HepG2 (cell line): Measurements from ENCODE around the gene ADAD1. TPM values are rescaled to one million over a fixed set of nuclear protein-coding genes. Genes with fewer than 3 reads are reported as not detected.

Experiments used
- ATAC-seq: fragments of 200-7000 bp; cut with Tn5 transposase; 3 replicates; pipeline ENCODE4 v1.9.1; 2020; ENCODE audit warnings: mild to moderate bottlenecking, moderate library complexity
- BruUV-seq: library from RNA; stranded (reverse); fragments of 400-500 nt; replicated peaks from 2 replicates; lab custom pipeline; 2021; lab: Mats Ljungman, UMichigan
- CTCF ChIA-PET: fragments of 300-600 bp; formaldehyde crosslinking; extraction: SDS; loops from one replicate; lab custom pipeline; 2021; ENCODE audit warnings: low total read pairs, inconsistent platforms, low intra/inter-chr PET ratio; lab: Yijun Ruan, JAX
- POLR2A ChIA-PET: fragments of 350-600 bp; sonication (Branson Sonifier 250); formaldehyde crosslinking; loops from one replicate; lab custom pipeline; 2020; ENCODE audit warnings: antibody characterized with exemption, inconsistent platforms; lab: Yijun Ruan, JAX
- DNase-seq: peaks from one replicate; pipeline ENCODE4 v3.0.0-alpha.2; 2015; ENCODE audit warnings: low spot score
- FAIRE-seq: peaks from 3 replicates; lab custom pipeline; 2011; peaks lifted over from hg19 to GRCh38; lab: Jason Lieb, UNC
- H2AFZ ChIP-seq: one replicate; pipeline ENCODE4 v1.6.1; 2011; ENCODE audit warnings: low read length, inconsistent platforms
- H3K27ac ChIP-seq: fragments of 300-600 bp; 3 replicates; pipeline ENCODE4 v1.8.0; 2011; ENCODE audit warnings: mixed run types, mild to moderate bottlenecking, mixed read lengths, low read length, inconsistent platforms; ENCODE audit not compliant: insufficient read depth; ENCODE audit errors: extremely low read length
- H3K27me3 ChIP-seq, 2 experiments: fragments of 200-600 bp in 1 of 2; 2 replicates in 1 of 2; 3 replicates in 1 of 2; pipeline versions ENCODE4 v1.6.0 to v1.8.0; 2011; ENCODE audit warnings: low read length in 2 of 2, mild to moderate bottlenecking in 2 of 2, moderate library complexity in 2 of 2, inconsistent platforms in 1 of 2; ENCODE audit not compliant: insufficient read depth in 2 of 2, control insufficient read depth in 1 of 2
- H3K36me3 ChIP-seq, 2 experiments: fragments of 200-600 bp in 1 of 2; replicated peaks in 1 of 2; 2 replicates in 1 of 2; 3 replicates in 1 of 2; pipeline versions ENCODE4 v1.5.1 to v1.8.0; 2011; ENCODE audit warnings: low read length in 2 of 2, inconsistent platforms in 1 of 2; ENCODE audit not compliant: insufficient read depth in 2 of 2, control insufficient read depth in 1 of 2
- H3K4me1 ChIP-seq: 2 replicates; pipeline ENCODE4 v1.5.1; 2012; ENCODE audit warnings: low read length, inconsistent platforms; ENCODE audit not compliant: insufficient read depth
- H3K4me2 ChIP-seq: 2 replicates; pipeline ENCODE4 v1.6.0; 2011; ENCODE audit warnings: low read depth, low read length, inconsistent platforms
- H3K4me3 ChIP-seq, 3 experiments: fragments of 200-600 bp in 1 of 3; sonication (generic), shearing (Covaris generic) in 1 of 3; replicated peaks in 1 of 3; 2 replicates each; pipeline ENCODE4 v1.5.1; 2011 to 2016; ENCODE audit warnings: low read length in 3 of 3, inconsistent platforms in 2 of 3, low read depth in 2 of 3, mild to moderate bottlenecking in 2 of 3, control low read depth in 1 of 3, mixed read lengths in 1 of 3; ENCODE audit not compliant: insufficient read depth in 1 of 3
- H3K79me2 ChIP-seq: one replicate; pipeline ENCODE4 v1.6.1; 2011; ENCODE audit warnings: low read length, inconsistent platforms; ENCODE audit not compliant: insufficient read depth
- H3K9ac ChIP-seq: 2 replicates; pipeline ENCODE4 v1.6.0; 2011; ENCODE audit warnings: mild to moderate bottlenecking, low read depth, low read length, inconsistent platforms; ENCODE audit not compliant: insufficient read depth
- H3K9me3 ChIP-seq: 2 replicates; pipeline ENCODE4 v1.5.1; 2012; ENCODE audit warnings: mild to moderate bottlenecking, low read length
- H4K20me1 ChIP-seq: 2 replicates; pipeline ENCODE4 v1.6.0; 2011; ENCODE audit warnings: inconsistent platforms, mild to moderate bottlenecking, low read length, moderate library complexity; ENCODE audit not compliant: insufficient read depth
- EED ChIP-seq: sonication (generic); formaldehyde crosslinking; IDR thresholded peaks from 2 replicates; pipeline ENCODE4 v1.5.0; 2020; ENCODE audit warnings: mild to moderate bottlenecking, missing genetic modification reagents
- FUBP1 ChIP-seq: sonication (generic); formaldehyde crosslinking; IDR thresholded peaks from 2 replicates; pipeline ENCODE4 v1.5.1; 2020; ENCODE audit warnings: missing genetic modification reagents, mild to moderate bottlenecking, borderline replicate concordance
- RXRB ChIP-seq: IDR thresholded peaks from 2 replicates; pipeline ENCODE4 v1.6.1; 2016; ENCODE audit warnings: borderline replicate concordance, missing genetic modification reagents, missing compliant biosample characterization
- SMAD3 ChIP-seq: sonication (generic); formaldehyde crosslinking; IDR thresholded peaks from 2 replicates; pipeline ENCODE4 v1.4.0; 2020; ENCODE audit warnings: missing genetic modification reagents
- SMAD9 ChIP-seq: sonication (generic); formaldehyde crosslinking; IDR thresholded peaks from 2 replicates; pipeline ENCODE4 v1.5.1; 2020; ENCODE audit warnings: mild to moderate bottlenecking, missing genetic modification reagents
- SP4 ChIP-seq: sonication (generic); formaldehyde crosslinking; IDR thresholded peaks from 2 replicates; pipeline ENCODE4 v1.8.1; 2023; ENCODE audit warnings: mild to moderate bottlenecking, missing genetic modification reagents
- SUZ12 ChIP-seq: fragments of 150-350 bp; IDR thresholded peaks from 2 replicates; pipeline ENCODE4 v1.6.1; 2014; ENCODE audit warnings: low read depth, low read length
- TOPORS ChIP-seq: sonication (generic); formaldehyde crosslinking; IDR thresholded peaks from 2 replicates; pipeline ENCODE4 v1.8.0; 2023; ENCODE audit warnings: mild to moderate bottlenecking, missing genetic modification reagents
- USF2 ChIP-seq, 2 experiments: sonication (generic) in 1 of 2; formaldehyde crosslinking in 1 of 2; IDR thresholded peaks; 2 replicates each; pipeline versions ENCODE4 v1.5.1 to v1.6.1; 2011 to 2020; ENCODE audit warnings: borderline replicate concordance in 1 of 2, low read depth in 1 of 2, low read length in 1 of 2, mild to moderate bottlenecking in 1 of 2, missing genetic modification reagents in 1 of 2, moderate library complexity in 1 of 2
- ZNF143 ChIP-seq: sonication (generic); formaldehyde crosslinking; IDR thresholded peaks from 2 replicates; pipeline ENCODE4 v1.4.0; 2020; ENCODE audit warnings: missing genetic modification reagents
- ZNF180 ChIP-seq: sonication (generic); formaldehyde crosslinking; IDR thresholded peaks from 2 replicates; pipeline ENCODE4 v1.4.0; 2020; ENCODE audit warnings: low read depth, missing genetic modification reagents, borderline replicate concordance
- ZNF230 ChIP-seq: sonication (generic); formaldehyde crosslinking; IDR thresholded peaks from 2 replicates; pipeline ENCODE4 v1.4.0; 2020; ENCODE audit warnings: mild to moderate bottlenecking, missing genetic modification reagents
- ZNF605 ChIP-seq: sonication (generic); formaldehyde crosslinking; IDR thresholded peaks from 2 replicates; pipeline ENCODE4 v1.8.0; 2022; ENCODE audit warnings: mild to moderate bottlenecking, missing genetic modification reagents
- ZNF644 ChIP-seq: IDR thresholded peaks from 2 replicates; pipeline ENCODE4 v1.6.1; 2016; ENCODE audit warnings: low read depth
- ZSCAN12 ChIP-seq: sonication (generic); formaldehyde crosslinking; IDR thresholded peaks from 2 replicates; pipeline ENCODE4 v1.9.0; 2021; ENCODE audit warnings: mild to moderate bottlenecking, missing genetic modification reagents
- WGBS: methylation state at CpG from one replicate; pipeline ENCODE4 v1.1.6; 2017; ENCODE audit warnings: low lambda C conversion rate; 5-methylcytosine and 5-hydroxymethylcytosine counted together
- in situ Hi-C: cut with HindIII; loops from 2 replicates; pipeline ENCODE4 v1.10.0; 2017; ENCODE audit warnings: low pct_unique_long_range_greater_than_20kb; ENCODE audit not compliant: extremely low pct_ligation_motif_present
- intact Hi-C: fragments of 100-400 bp; cut with micrococcal nuclease; formaldehyde crosslinking; loops from one replicate; pipeline ENCODE4 v1.10.0; 2022; ENCODE audit not compliant: unreplicated experiment
- polyA plus RNA-seq, 8 experiments: library from polyadenylated mRNA; depleted of rRNA in 3 of 8; stranded (reverse) in 7 of 8; unstranded in 1 of 8; fragments of >200 nt; fragmentation: Illumina TruSeq in 4 of 8; extraction: Trizol in 4 of 8; gene quantifications; 2 replicates each; pipeline versions ENCODE4 v1.2.1 to v1.2.3, GENCODE V29; 2011 to 2016; ENCODE audit warnings: low read depth in 4 of 8, missing spikeins in 1 of 8, mixed read lengths in 1 of 8; ENCODE audit not compliant: insufficient read depth in 1 of 8
- total RNA-seq, 5 experiments: library from RNA; depleted of rRNA; stranded (reverse); fragments of >200 nt; fragmentation: Illumina TruSeq; extraction: Trizol; gene quantifications; 2 replicates each; pipeline ENCODE4 v1.2.3, GENCODE V29; 2016; ENCODE audit warnings: low read depth in 1 of 5
- TF ChIP-seq, protein P1 (sequence below): sonication (generic); formaldehyde crosslinking; IDR thresholded peaks from 2 replicates; pipeline ENCODE4 v1.5.1; 2020; ENCODE audit warnings: missing genetic modification reagents, mild to moderate bottlenecking, borderline replicate concordance
- TF ChIP-seq, protein P2 (sequence below): sonication (generic); formaldehyde crosslinking; IDR thresholded peaks from 2 replicates; pipeline ENCODE4 v1.8.0; 2022; ENCODE audit warnings: mild to moderate bottlenecking, missing genetic modification reagents, moderate library complexity

The ADAD1 gene
- total and polyA plus RNA-seq, 2 of the 13 experiments (the other 11 are each of a cell fraction or from before 2014, with no cell fraction given) = not detected

GRCh38 chr4:122377352-122377751 lies 1.5 kb upstream of the ADAD1 start (continued):
- TF ChIP-seq USF2 (IDR thresholded peaks at IDR 0.05; ENCODE audit: low read depth, low read length) = peak; percentile 47
- TF ChIP-seq USF2 (CRISPR knock-in tag; IDR thresholded peaks at IDR 0.05; ENCODE audit: borderline replicate concordance) = no peak

DNA sequence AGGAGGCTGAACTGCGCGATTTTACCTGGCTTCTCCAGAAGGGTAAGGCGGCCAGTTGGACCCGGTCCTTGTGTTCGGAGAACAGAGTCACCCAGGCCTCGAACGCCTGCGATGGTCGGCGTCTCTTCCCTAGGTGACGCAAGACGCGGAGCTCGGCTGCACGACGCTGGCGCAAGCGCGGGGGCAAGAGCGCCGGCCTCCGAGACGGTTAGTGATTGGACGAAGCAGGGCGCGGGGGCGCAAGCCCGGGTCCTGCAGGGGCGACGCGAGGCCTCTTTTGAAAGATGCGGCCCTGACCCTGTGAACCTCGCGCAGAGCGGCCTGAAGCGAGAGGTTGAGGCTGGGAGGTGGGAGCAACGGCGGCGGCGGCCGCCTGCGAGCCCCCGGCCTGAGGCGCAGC lies 428 bp downstream of the ADAD1 start:
- Histone ChIP-seq H3K27ac (no peak overlapping the region), H3K36me3 (no peaks in the 10 kb centered on the region), H4K20me1 (no peaks in the 10 kb centered on the region), H3K9ac (no peak overlapping the region), H3K9me3 (no peaks in the 10 kb centered on the region), H3K27me3 (no peaks in the 10 kb centered on the region; a peak in 1 of 5 replicates), H3K79me2 (no peaks in the 10 kb centered on the region), H2AFZ (no peak overlapping the region), H3K4me2 (no peak overlapping the region), H3K4me1 (no peaks in the 10 kb centered on the region; the same call in 1 of the 2 replicates), H3K4me3 (no peak overlapping the region)
- FAIRE-seq (no peak), ATAC-seq (no peak), DNase-seq (no peak)
- intact Hi-C loops = no loop called here
- CTCF ChIA-PET = no interaction called here
- BruUV-seq = no TSS peak
- in situ Hi-C loops = no loop called here
- POLR2A ChIA-PET = no interaction called here
- WGBS = 92% methylated on average over 36 of the region's 44 CpGs
- no peak for TF ChIP-seq ZNF230 (CRISPR knock-in tag)
- no peak for TF ChIP-seq ZSCAN12
- TF ChIP-seq TOPORS = no peak
- no peak for TF ChIP-seq SUZ12
- no peak for TF ChIP-seq ZNF605 (CRISPR knock-in tag)
- no peak for TF ChIP-seq RXRB (CRISPR knock-in tag)
- TF ChIP-seq, protein P1, sequence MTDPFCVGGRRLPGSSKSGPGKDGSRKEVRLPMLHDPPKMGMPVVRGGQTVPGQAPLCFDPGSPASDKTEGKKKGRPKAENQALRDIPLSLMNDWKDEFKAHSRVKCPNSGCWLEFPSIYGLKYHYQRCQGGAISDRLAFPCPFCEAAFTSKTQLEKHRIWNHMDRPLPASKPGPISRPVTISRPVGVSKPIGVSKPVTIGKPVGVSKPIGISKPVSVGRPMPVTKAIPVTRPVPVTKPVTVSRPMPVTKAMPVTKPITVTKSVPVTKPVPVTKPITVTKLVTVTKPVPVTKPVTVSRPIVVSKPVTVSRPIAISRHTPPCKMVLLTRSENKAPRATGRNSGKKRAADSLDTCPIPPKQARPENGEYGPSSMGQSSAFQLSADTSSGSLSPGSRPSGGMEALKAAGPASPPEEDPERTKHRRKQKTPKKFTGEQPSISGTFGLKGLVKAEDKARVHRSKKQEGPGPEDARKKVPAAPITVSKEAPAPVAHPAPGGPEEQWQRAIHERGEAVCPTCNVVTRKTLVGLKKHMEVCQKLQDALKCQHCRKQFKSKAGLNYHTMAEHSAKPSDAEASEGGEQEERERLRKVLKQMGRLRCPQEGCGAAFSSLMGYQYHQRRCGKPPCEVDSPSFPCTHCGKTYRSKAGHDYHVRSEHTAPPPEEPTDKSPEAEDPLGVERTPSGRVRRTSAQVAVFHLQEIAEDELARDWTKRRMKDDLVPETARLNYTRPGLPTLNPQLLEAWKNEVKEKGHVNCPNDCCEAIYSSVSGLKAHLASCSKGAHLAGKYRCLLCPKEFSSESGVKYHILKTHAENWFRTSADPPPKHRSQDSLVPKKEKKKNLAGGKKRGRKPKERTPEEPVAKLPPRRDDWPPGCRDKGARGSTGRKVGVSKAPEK (CRISPR knock-in tag) = no peak
- TF ChIP-seq FUBP1 (CRISPR knock-in tag) = no peak
- TF ChIP-seq EED (CRISPR knock-in tag) = no peak
- no peak for TF ChIP-seq ZNF180
- no peak for TF ChIP-seq ZNF143 (CRISPR knock-in tag)
- no peak for TF ChIP-seq SMAD9 (CRISPR knock-in tag)
- TF ChIP-seq, protein P2, sequence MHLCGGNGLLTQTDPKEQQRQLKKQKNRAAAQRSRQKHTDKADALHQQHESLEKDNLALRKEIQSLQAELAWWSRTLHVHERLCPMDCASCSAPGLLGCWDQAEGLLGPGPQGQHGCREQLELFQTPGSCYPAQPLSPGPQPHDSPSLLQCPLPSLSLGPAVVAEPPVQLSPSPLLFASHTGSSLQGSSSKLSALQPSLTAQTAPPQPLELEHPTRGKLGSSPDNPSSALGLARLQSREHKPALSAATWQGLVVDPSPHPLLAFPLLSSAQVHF (CRISPR knock-in tag) = no peak
- TF ChIP-seq SMAD3 (CRISPR knock-in tag) = no peak
- no peak for TF ChIP-seq ZNF644 (CRISPR knock-in tag)
- no peak for TF ChIP-seq SP4
